Medulla oblongata (tissue), 1 donor: ENCODE measurements around the gene PGPEP1.
A peak's percentile ranks its signal among the peaks of the same experiment; 100 is the strongest.
"Not testable (repeated sequence)": the region's sequence is repeated elsewhere in the genome, so short reads cannot be mapped to it uniquely, and the experiment has no call there.

ENCODE experiments used
- DNase-seq: peaks from one replicate; pipeline ENCODE4 v3.0.0-alpha.2; 2015; ENCODE audit errors: extremely low spot score

Gene PGPEP1

DNA sequence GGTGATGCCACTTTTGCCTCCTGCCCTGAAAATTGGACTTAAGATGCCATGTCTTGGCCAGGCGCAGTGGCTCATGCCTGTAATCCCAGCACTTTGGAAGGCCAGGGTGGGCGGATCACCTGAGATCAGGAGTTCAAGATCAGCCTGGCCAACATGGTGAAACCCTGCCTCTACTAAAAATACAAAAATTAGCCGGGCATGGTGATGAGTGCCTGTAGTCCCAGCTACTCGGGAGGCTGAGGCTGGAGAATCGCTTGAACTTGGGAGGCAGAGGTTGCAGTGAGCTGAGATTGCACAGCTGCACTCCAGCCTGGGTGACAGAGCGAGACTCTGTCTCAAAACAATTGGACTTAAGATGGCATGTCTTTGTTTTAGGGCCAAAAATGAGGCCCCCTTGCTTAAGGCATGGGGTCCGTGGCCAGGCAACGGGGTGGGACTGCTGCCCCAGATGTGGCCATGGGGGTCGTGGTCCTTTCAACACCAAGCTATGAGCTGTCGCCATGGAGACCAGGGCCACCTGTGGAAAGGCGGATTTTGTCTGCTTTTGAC, 24.0 kb downstream of the PGPEP1 start:
- DNase-seq = not testable (repeated sequence)

DNA sequence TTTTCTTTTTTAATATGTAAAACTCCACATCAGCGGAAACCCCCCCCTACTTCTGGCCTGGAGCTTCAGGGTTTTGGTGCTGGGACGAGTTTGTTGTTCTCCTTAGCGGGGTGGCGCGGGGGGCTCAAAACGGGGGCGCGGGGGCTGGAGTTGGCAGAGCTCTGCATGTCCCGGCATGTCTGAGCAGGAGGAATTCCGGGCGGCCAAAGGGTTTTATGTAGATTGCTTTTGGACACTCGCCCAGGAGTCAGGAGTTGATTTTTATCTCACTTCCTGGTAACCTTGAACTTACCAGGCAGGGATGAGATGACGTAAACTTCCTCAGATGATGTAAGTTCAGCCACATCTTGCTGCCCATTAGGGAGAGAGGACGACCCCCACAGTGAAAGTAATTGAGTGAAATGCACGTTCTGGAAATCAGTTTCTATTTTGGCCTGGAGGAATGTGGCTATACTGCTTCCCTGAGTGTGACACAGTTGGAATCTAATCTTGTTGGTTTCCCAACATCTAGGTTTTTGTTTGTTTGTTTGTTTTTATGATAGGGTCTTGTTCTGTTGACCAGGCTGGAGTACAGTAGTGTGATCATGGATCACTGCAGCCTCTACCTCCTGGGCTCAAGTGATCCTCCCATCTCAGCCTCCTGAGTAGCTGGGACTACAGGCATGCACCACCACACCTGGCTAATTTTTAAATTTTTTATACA, 24.6 kb downstream of the PGPEP1 start:
- DNase-seq = peak; percentile 79

DNA sequence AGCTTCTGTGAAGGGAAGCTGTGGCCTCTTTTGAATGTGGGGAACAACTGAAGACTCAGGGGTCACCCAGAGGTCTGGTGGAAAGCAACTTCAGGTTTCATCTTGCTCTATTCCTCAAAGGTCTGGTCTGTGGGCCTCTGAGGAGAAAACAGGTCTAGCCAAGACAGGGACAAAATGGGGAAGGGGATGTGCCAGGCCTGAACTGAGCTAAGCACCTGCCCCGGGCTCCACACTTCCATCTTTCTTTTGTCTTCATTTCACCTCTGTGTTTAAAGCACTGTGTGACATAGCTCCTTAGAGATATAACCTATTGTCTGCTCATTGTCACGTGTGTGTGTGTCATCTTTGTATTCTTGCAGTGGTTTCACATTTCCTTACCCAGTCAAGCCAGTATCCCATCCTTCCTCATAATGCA, 25.6 kb downstream of the PGPEP1 start:
- no peak for DNase-seq

DNA sequence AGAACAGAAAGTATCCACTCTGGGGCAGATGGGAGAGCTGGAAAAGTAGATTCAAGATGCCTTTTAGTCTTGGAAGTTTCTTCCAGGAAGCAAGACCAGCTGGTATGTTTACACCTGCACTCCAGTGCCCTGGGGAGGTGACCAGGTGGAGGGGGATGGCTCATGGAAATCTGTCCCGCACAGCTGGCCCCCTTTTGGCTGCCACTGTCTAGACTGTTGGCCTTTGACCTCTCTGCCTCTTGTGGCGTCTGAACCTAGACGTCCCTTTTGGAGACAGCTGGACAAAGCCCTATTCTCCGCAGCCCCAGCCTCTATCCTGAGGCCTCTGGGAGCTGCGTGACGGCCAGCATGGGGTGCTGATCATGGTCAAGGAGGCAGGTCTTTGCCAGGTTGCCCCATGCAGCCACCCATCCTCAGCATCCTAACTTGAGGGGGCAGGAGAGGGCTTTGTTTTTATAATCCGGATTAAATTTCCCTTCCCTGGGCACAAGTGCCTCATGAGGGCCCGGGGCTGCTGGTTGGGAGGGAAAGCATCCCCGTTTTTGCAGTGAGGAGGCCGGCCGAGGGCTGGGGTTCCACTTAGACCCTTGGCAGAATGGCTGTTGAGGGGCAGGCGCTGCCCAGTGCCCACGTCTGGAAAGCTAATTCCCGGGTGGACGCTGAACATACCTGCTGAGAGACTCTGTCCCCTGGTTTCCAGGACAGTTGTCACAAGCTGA, 28.3 kb downstream of the PGPEP1 start:
- no peak for DNase-seq

DNA sequence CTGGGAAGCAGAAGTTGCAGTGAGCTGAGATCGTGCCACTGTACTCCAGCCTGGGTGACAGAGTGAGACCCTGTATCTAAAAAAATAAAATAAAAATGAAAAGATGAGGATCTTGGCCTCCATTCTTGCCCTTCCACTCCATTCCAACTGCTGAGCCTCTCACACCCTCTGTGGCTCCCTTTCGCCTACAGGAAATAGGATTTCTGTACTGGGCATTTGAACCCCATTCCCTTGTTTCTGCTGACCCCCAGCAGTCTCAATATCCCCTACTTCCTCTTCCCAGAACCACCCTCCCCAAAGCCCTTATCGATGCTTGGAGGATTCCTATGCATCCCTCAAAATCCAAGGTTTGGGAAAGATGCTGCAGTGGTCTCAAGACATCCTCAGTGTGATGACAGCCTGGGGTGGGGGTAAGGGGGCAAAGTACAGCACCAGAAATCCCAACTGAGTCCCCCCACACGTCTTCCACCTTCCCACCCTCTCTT, 33.1 kb downstream of the PGPEP1 start:
- DNase-seq = no peak

- DNase-seq = peak; percentile 80
These were observed 33.7 kb downstream of the PGPEP1 start for GRCh38 chr19:18373892-18374629.

DNA sequence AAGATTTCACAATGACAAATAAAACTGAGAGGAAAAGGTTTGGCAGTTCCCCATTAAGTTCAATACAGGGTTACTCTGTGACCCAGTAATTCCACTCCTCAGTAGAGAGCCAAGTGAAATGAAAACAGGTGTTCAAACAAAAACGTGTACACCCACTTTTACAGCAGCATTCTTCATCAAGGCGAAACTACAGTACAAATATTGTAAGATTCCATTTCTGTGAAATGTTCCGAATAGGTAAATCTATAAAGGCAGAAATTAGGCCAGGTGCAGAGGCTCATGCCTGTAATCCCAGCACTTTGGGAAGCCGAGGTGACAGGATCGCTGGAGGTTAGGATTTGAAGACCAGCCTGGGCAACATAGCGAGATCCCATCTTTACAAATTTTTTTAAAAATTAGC, 36.6 kb downstream of the PGPEP1 start:
- no peak for DNase-seq

DNA sequence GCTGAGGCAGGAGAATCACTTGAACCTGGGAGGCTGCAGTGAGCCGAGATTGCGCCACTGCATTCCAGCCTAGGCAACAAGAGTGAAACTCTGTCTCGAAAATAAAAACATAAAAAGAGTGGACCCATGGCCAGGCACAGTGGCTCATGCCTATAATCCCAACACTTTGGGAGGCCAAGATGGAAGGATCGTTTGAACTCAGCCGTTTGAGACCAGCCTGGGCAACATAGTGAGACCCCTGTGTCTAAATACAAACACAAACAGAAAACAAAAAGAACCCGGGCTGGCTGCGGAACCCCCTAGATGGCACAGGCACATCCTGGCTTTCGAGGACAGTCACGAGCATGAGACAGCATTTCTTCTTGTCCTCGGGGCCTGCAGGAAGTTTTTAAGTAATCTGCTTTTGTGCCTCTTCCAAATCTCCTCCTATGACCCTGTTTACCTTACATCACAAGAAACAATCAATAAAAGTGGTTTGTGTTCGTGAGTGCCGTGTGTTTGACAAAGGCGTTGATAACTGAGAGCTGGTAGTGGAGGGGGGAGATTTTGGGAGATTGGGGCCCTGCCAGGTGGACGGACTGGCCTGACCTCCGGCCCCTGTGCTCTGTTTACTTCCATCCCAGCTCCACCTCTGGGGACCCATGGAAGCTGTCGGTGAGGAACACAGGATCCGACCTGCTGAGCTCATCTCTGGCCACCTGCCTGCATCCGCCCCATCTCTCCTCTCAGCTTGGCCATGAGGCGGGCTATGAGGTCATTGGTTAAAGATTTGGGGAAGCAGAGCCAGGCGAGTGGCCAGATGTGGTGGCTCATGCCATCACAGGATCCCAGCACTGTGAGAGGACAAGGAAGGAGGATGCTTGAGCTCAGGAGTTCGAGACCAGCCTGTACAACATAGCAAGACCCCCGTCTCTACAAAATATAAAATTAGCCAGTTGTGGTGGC, 39.7 kb downstream of the PGPEP1 start:
- peak; percentile 51 for DNase-seq

GRCh38 chr19:18380843-18381242, 40.4 kb downstream of the PGPEP1 start:
- DNase-seq = no peak

DNA sequence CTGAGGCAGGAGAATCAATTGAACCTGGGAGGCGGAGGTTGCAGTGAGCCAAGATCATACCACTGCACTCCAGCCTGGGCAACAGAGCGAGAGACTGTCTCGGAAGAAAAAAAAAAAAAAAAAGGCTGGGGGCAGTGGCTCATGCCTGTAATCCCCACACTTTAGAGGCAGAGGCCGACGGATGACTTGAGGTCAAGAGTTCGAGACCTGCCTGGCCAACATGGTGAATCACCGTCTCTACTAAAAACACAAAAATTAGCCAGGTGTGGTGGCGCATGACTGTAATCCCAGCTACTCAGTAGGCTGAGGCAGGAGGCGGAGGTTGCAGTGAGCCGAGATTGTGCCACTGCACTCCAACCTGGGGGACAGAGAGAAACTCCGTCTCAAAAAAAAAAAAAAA, 43.2 kb downstream of the PGPEP1 start:
- DNase-seq = not testable (repeated sequence)

- no peak for DNase-seq
These were observed 44.4 kb downstream of the PGPEP1 start for GRCh38 chr19:18384775-18385174.

DNA sequence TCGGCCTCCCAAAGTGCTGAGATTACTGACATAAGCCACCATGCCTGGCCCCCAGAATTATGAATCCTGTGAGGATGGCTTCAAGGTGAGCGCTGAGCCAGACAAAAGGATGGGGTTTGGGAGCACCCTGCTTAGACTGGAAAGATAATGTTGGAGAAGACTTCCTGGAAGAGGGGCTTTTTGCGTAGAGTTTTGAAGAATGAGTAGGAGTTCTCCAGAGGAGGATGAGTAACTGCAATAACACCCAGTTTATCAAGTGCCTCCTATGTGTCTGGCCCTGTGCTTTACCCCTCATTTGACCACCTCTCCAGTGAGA, 44.9 kb downstream of the PGPEP1 start:
- DNase-seq = no peak

- no peak for DNase-seq
These were observed 45.5 kb downstream of the PGPEP1 start, which contains the start of gene GDF15 for GRCh38 chr19:18385675-18386542. TSS of gene GDF15 (plus strand) at chr19:18386158. CDS start at chr19:18386190, 32 bp downstream.

GRCh38 chr19:18386543-18387271, 46.3 kb downstream of the PGPEP1 start:
- no peak for DNase-seq

GRCh38 chr19:18388100-18388959, 47.9 kb downstream of the PGPEP1 start:
- DNase-seq = peak; percentile 70

DNA sequence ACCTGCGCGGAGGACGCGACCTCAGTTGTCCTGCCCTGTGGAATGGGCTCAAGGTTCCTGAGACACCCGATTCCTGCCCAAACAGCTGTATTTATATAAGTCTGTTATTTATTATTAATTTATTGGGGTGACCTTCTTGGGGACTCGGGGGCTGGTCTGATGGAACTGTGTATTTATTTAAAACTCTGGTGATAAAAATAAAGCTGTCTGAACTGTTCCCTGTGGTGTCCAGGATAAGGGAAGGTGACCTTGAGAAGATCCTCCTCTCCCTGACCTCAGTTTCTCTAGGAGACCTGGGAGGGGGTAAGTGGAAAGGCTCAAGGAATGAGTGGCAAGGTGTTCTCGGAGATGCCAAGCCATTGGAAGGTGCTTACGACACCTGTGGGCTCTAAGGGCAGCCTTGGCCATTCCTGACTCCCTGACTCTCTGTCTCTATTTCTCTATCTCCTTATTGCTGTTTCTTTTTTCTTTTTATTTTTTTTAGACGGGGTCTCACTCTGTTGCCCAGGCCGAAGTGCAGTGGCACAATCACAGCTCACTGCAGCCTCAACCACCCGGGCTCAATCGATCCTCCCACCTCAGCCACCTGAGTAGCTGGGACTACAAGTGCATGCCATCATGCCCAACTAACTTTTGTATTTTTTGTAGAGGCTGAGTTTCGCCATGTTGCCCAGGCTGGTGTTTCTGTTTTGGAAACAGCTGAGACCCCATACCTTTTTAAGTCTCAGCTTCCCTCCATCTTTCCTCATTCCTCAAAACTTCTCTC, 48.7 kb downstream of the PGPEP1 start:
- no peak for DNase-seq

DNA sequence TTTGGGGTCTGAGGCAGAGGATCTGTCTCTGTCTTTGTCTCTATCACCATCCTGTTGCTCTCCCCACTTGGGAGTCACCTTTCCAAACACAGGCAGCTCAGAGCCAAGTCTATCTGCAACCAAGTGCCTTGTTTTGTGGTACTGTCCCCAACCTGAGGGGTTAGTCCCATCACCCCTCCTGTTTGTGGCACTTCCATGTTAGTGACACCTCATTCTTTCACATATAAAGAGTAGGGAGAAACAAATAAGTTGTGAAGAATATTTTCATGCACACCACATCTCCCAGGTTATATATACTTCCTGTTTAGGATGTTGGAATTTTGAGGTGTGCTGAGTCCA, 49.3 kb downstream of the PGPEP1 start:
- no peak for DNase-seq
